GM12864 (cell line): ENCODE results near the gene SHISA6.

Source experiments
- DNase-seq: peaks from one replicate; pipeline ENCODE4 v3.0.0-alpha.2; 2011; ENCODE audit warnings: low read depth
- H3K4me3 ChIP-seq: 2 replicates; pipeline ENCODE4 v1.5.1; 2011; ENCODE audit warnings: mild to moderate bottlenecking, low read depth, low read length, control low read depth
- TF ChIP-seq, protein P1 (sequence below): IDR thresholded peaks from 2 replicates; pipeline ENCODE4 v1.5.1; 2011; ENCODE audit warnings: low read depth, mild to moderate bottlenecking, moderate library complexity, low read length, control low read depth, inconsistent platforms; ENCODE audit errors: missing control alignments

Gene SHISA6

DNA sequence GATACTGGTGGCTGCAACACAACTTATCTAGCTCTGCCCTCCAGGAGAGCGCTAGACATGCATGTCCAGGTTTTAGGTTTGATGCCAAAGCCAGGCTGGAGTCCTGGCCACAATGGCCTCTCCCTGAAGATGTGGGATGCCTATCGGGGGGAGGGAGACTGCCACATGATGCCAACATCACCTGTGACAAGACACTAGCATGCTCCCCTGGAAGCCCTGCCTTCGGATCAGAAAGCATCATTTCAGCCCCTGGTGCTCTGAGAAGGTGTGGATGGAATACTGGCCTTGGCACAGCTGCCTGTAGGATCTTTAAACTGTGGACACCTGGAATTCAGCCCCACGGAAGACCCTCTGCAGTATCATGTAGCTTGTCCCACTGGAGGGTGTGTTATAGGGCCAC is 93.5 kb downstream of the SHISA6 start:
- TF ChIP-seq, protein P1, sequence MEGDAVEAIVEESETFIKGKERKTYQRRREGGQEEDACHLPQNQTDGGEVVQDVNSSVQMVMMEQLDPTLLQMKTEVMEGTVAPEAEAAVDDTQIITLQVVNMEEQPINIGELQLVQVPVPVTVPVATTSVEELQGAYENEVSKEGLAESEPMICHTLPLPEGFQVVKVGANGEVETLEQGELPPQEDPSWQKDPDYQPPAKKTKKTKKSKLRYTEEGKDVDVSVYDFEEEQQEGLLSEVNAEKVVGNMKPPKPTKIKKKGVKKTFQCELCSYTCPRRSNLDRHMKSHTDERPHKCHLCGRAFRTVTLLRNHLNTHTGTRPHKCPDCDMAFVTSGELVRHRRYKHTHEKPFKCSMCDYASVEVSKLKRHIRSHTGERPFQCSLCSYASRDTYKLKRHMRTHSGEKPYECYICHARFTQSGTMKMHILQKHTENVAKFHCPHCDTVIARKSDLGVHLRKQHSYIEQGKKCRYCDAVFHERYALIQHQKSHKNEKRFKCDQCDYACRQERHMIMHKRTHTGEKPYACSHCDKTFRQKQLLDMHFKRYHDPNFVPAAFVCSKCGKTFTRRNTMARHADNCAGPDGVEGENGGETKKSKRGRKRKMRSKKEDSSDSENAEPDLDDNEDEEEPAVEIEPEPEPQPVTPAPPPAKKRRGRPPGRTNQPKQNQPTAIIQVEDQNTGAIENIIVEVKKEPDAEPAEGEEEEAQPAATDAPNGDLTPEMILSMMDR: no peak
- H3K4me3 ChIP-seq: no peak overlapping the region
- no peak for DNase-seq

GRCh38 chr17:11336290-11336689 is 95.3 kb downstream of the SHISA6 start:
- TF ChIP-seq, protein P1: no peak
- H3K4me3 ChIP-seq: no peak overlapping the region
- DNase-seq: no peak

- H3K4me3 ChIP-seq: no peak overlapping the region
- TF ChIP-seq, protein P1: no peak
- no peak for DNase-seq
Observed at GRCh38 chr17:11340803-11341202, 99.8 kb downstream of the SHISA6 start.

- no peak overlapping the region for H3K4me3 ChIP-seq
- TF ChIP-seq, protein P1: no peak
- no peak for DNase-seq
Observed at GRCh38 chr17:11342138-11342537, 101.1 kb downstream of the SHISA6 start.

DNA sequence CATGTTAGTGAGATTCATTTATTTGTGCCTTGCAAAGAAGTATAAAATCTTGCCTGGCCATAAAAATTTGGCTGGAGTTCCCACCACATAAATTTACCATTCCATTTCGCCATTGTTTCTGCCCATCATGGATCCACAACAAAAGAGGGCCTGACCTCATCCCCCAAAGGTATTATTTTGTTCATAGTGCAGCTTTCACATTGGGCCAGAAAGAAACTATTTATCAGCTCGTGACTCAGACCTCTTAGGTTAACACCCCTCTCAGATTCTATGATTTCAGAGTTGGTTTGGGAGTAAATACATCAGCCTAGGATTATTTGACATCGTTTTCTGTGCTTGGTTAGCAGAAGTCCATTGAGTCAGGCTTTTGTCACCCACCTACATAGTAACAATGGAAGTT is 108.1 kb downstream of the SHISA6 start:
- H3K4me3 ChIP-seq: no peak overlapping the region
- no peak for DNase-seq
- TF ChIP-seq, protein P1: no peak

- TF ChIP-seq, protein P1: no peak
Observed at GRCh38 chr17:11351479-11351878, 110.5 kb downstream of the SHISA6 start.

DNA sequence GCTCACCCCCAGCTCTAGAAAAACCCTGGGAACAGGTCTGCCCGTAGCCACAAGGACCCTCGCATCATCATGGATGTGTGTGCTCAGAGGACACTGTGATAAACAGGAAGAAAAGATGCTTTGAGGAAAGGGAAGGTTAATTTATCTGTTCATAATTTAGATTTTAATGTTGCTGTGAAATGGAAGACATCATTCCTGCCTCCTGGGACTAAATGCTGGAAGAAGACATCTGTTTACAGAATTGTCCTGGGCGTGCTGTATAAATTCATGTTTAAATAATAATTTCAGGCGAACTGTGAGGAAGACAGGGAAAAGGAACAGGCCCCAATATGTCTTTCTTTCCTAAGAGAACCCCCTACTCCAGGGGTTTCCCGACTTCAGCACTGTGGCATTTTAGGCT is 112.6 kb downstream of the SHISA6 start:
- DNase-seq: no peak
- TF ChIP-seq, protein P1: no peak
- H3K4me3 ChIP-seq: no peak overlapping the region

More at GRCh38 chr17:11351479-11351878, 110.5 kb downstream of the SHISA6 start:
- no peak overlapping the region for H3K4me3 ChIP-seq
- no peak for DNase-seq
